Right forelimb (tissue), 1 donor: ENCODE results near the gene BLNK.

ENCODE experiments used
- DNase-seq: peaks from one replicate; pipeline ENCODE4 v3.0.0-alpha.2; 2018

BLNK gene

GRCh38 chr10:96260014-96260413, 11.4 kb downstream of the BLNK start:
- no peak for DNase-seq

- no peak for DNase-seq
Observed at GRCh38 chr10:96259150-96259549, 12.2 kb downstream of the BLNK start.

- DNase-seq: no peak
Observed at GRCh38 chr10:96257944-96258343, 13.4 kb downstream of the BLNK start.

- DNase-seq: no peak
Observed at GRCh38 chr10:96255549-96256333, 15.6 kb downstream of the BLNK start.

- DNase-seq: no peak
Observed at GRCh38 chr10:96254976-96255375, 16.4 kb downstream of the BLNK start.

GRCh38 chr10:96252730-96253129, 18.6 kb downstream of the BLNK start:
- DNase-seq: no peak

- no peak for DNase-seq
Observed at GRCh38 chr10:96250349-96250748, 21.0 kb downstream of the BLNK start.

GRCh38 chr10:96249264-96249663, 22.1 kb downstream of the BLNK start:
- no peak for DNase-seq

GRCh38 chr10:96244354-96244753, 27.0 kb downstream of the BLNK start:
- DNase-seq: no peak

- no peak for DNase-seq
Observed at GRCh38 chr10:96243296-96243695, 28.1 kb downstream of the BLNK start.

GRCh38 chr10:96242822-96243221, 28.5 kb downstream of the BLNK start:
- no peak for DNase-seq

GRCh38 chr10:96238646-96239623, 32.4 kb downstream of the BLNK start:
- no peak for DNase-seq

- DNase-seq: no peak
Observed at GRCh38 chr10:96236876-96237275, 34.5 kb downstream of the BLNK start.

GRCh38 chr10:96236090-96236478, 35.3 kb downstream of the BLNK start:
- DNase-seq: no peak

- DNase-seq: no peak
Observed at GRCh38 chr10:96235326-96236089, 35.9 kb downstream of the BLNK start.

GRCh38 chr10:96233959-96234358, 37.4 kb downstream of the BLNK start:
- no peak for DNase-seq

GRCh38 chr10:96230527-96230926, 40.8 kb downstream of the BLNK start:
- no peak for DNase-seq

GRCh38 chr10:96229568-96230030, 41.8 kb downstream of the BLNK start:
- peak; percentile 81 for DNase-seq

- no peak for DNase-seq
Observed at GRCh38 chr10:96228408-96228994, 42.9 kb downstream of the BLNK start.

- no peak for DNase-seq
Observed at GRCh38 chr10:96227206-96227605, 44.2 kb downstream of the BLNK start.

- DNase-seq: no peak
Observed at GRCh38 chr10:96225119-96225518, 46.2 kb downstream of the BLNK start.

GRCh38 chr10:96222908-96223307, 48.5 kb downstream of the BLNK start:
- DNase-seq: no peak

GRCh38 chr10:96222441-96222840, 48.9 kb downstream of the BLNK start:
- no peak for DNase-seq
